Activated CD4-positive, alpha-beta T cell treated with anti-CD3 and anti-CD28 coated beads, Interleukin-2, amount 10 ng/mL, durations not matched to agents 24 days and 14 days (primary cell): ENCODE measurements around the gene MROH8. TPM values are rescaled to one million over a fixed set of nuclear protein-coding genes. Genes with fewer than 3 reads are reported as not detected.
A peak's percentile ranks its signal among the peaks of the same experiment; 100 is the strongest.

ENCODE experiments used
- DNase-seq: peaks from one replicate; pipeline ENCODE4 v3.0.0; 2022
- H3K27ac Mint-ChIP-seq: one replicate; pipeline ENCODE4 v1.8.0; 2022; ENCODE audit warnings: mild to moderate bottlenecking, mixed read lengths
- H3K27me3 Mint-ChIP-seq: one replicate; pipeline ENCODE4 v1.8.0; 2022; ENCODE audit warnings: mixed read lengths
- H3K36me3 Mint-ChIP-seq: one replicate; pipeline ENCODE4 v1.8.0; 2022; ENCODE audit warnings: low read depth, mild to moderate bottlenecking, mixed read lengths
- H3K4me1 Mint-ChIP-seq: one replicate; pipeline ENCODE4 v1.8.0; 2021; ENCODE audit warnings: mixed read lengths
- H3K4me3 Mint-ChIP-seq: one replicate; pipeline ENCODE4 v1.8.0; 2022; ENCODE audit warnings: mild to moderate bottlenecking, moderate library complexity, mixed read lengths
- H3K9me3 Mint-ChIP-seq: one replicate; pipeline ENCODE4 v1.8.0; 2021; ENCODE audit warnings: mixed read lengths
- intact Hi-C: fragments of 100-400 bp; cut with micrococcal nuclease; formaldehyde crosslinking; loops from one replicate; pipeline ENCODE4 v1.15.1; 2023
- total RNA-seq: library from RNA; stranded (reverse); gene quantifications from 2 replicates; pipeline ENCODE4 v1.2.3, GENCODE V29; 2022

The MROH8 gene
- total RNA-seq, 1 donor from 2014 or later = 0.63 TPM

GRCh38 chr20:37207171-37207570, 27.8 kb upstream of the MROH8 start:
- no peaks in the 10 kb centered on the region for H3K27me3 Mint-ChIP-seq
- H3K36me3 Mint-ChIP-seq = peaks cover 59% of the 10 kb centered on the region
- DNase-seq = no peak
- no peak overlapping the region for H3K27ac Mint-ChIP-seq
- no peaks in the 10 kb centered on the region for H3K4me1 Mint-ChIP-seq
- intact Hi-C loops = no loop called here
- no peak overlapping the region for H3K4me3 Mint-ChIP-seq
- H3K9me3 Mint-ChIP-seq = no peaks in the 10 kb centered on the region

- Mint-ChIP-seq H3K27me3 (no peaks in the 10 kb centered on the region), H3K9me3 (no peaks in the 10 kb centered on the region), H3K27ac (no peak overlapping the region), H3K4me3 (no peak overlapping the region), H3K36me3 (peaks cover 66% of the 10 kb centered on the region), H3K4me1 (peaks cover 2% of the 10 kb centered on the region)
- intact Hi-C loops = no loop called here
- DNase-seq = no peak
Observed at GRCh38 chr20:37205794-37206193, 26.4 kb upstream of the MROH8 start.

- intact Hi-C loops = no loop called here
- Mint-ChIP-seq H3K4me3 (no peak overlapping the region), H3K4me1 (peaks cover 2% of the 10 kb centered on the region), H3K9me3 (no peaks in the 10 kb centered on the region), H3K36me3 (peaks cover 69% of the 10 kb centered on the region), H3K27me3 (no peaks in the 10 kb centered on the region), H3K27ac (no peak overlapping the region)
- DNase-seq = no peak
Observed at GRCh38 chr20:37205130-37205529, 25.8 kb upstream of the MROH8 start.

- peaks cover 73% of the 10 kb centered on the region for H3K36me3 Mint-ChIP-seq
- no peak overlapping the region for H3K4me3 Mint-ChIP-seq
- peaks cover 5% of the 10 kb centered on the region for H3K4me1 Mint-ChIP-seq
- no peaks in the 10 kb centered on the region for H3K27me3 Mint-ChIP-seq
- intact Hi-C loops = no loop called here
- no peaks in the 10 kb centered on the region for H3K9me3 Mint-ChIP-seq
- H3K27ac Mint-ChIP-seq = no peak overlapping the region
- DNase-seq = no peak
Observed at GRCh38 chr20:37204056-37204455, 24.7 kb upstream of the MROH8 start.

- Mint-ChIP-seq H3K27me3 (no peaks in the 10 kb centered on the region), H3K36me3 (peaks cover 69% of the 10 kb centered on the region), H3K27ac (no peak overlapping the region), H3K4me3 (no peak overlapping the region), H3K9me3 (no peaks in the 10 kb centered on the region), H3K4me1 (peaks cover 5% of the 10 kb centered on the region)
- peak; percentile 66 for DNase-seq
- intact Hi-C loops = no loop called here
Observed at GRCh38 chr20:37202267-37202943, 23.1 kb upstream of the MROH8 start.

- Mint-ChIP-seq H3K36me3 (peaks cover 68% of the 10 kb centered on the region), H3K27ac (no peak overlapping the region), H3K4me3 (no peak overlapping the region), H3K27me3 (no peaks in the 10 kb centered on the region), H3K4me1 (peaks cover 8% of the 10 kb centered on the region), H3K9me3 (no peaks in the 10 kb centered on the region)
- intact Hi-C loops = no loop called here
- no peak for DNase-seq
Observed at GRCh38 chr20:37201827-37202162, 22.4 kb upstream of the MROH8 start.

GRCh38 chr20:37200926-37201826, 21.8 kb upstream of the MROH8 start:
- intact Hi-C loops = no loop called here
- Mint-ChIP-seq H3K4me1 (peaks cover 10% of the 10 kb centered on the region), H3K36me3 (peaks cover 69% of the 10 kb centered on the region), H3K27ac (no peak overlapping the region), H3K4me3 (no peak overlapping the region), H3K27me3 (no peaks in the 10 kb centered on the region), H3K9me3 (no peaks in the 10 kb centered on the region)
- DNase-seq = no peak

GRCh38 chr20:37200376-37200775, 21.0 kb upstream of the MROH8 start:
- Mint-ChIP-seq H3K27me3 (no peaks in the 10 kb centered on the region), H3K36me3 (peaks cover 66% of the 10 kb centered on the region), H3K27ac (no peak overlapping the region), H3K4me3 (no peak overlapping the region), H3K9me3 (no peaks in the 10 kb centered on the region), H3K4me1 (peaks cover 14% of the 10 kb centered on the region)
- intact Hi-C loops = no loop called here
- no peak for DNase-seq

- Mint-ChIP-seq H3K4me1 (peaks cover 25% of the 10 kb centered on the region), H3K27me3 (no peaks in the 10 kb centered on the region), H3K27ac (no peak overlapping the region), H3K36me3 (peaks cover 53% of the 10 kb centered on the region), H3K4me3 (no peak overlapping the region), H3K9me3 (no peaks in the 10 kb centered on the region)
- no peak for DNase-seq
- intact Hi-C loops = loop anchor here (1.0 to 5.0 kb wide), 2 partner anchors 183 to 335 kb away; no protein-coding TSS in a partner anchor
Observed at GRCh38 chr20:37198932-37199660, 19.7 kb upstream of the MROH8 start.

- peak overlapping the region; percentile 40 for H3K4me3 Mint-ChIP-seq
- peak; percentile 75 for DNase-seq
Observed at GRCh38 chr20:37194621-37195417, 15.5 kb upstream of the MROH8 start.

GRCh38 chr20:37193821-37194220, 14.5 kb upstream of the MROH8 start:
- Mint-ChIP-seq H3K36me3 (peaks cover 42% of the 10 kb centered on the region), H3K27ac (peak overlapping the region; percentile 56), H3K27me3 (no peaks in the 10 kb centered on the region), H3K4me1 (peaks cover 56% of the 10 kb centered on the region), H3K4me3 (peak overlapping the region; percentile 14), H3K9me3 (no peaks in the 10 kb centered on the region)
- no peak for DNase-seq
- intact Hi-C loops = no loop called here

More at GRCh38 chr20:37194621-37195417, 15.5 kb upstream of the MROH8 start:
- Mint-ChIP-seq H3K36me3 (peaks cover 41% of the 10 kb centered on the region), H3K27me3 (no peaks in the 10 kb centered on the region), H3K9me3 (no peaks in the 10 kb centered on the region), H3K4me1 (peaks cover 50% of the 10 kb centered on the region), H3K27ac (peak overlapping the region; percentile 61)
- intact Hi-C loops = loop anchor here (5.0 kb wide), 1 partner anchor 187 kb away; no protein-coding TSS in a partner anchor

GRCh38 chr20:37193226-37193625, 13.9 kb upstream of the MROH8 start:
- Mint-ChIP-seq H3K4me3 (no peak overlapping the region), H3K9me3 (no peaks in the 10 kb centered on the region), H3K27me3 (no peaks in the 10 kb centered on the region), H3K4me1 (peaks cover 59% of the 10 kb centered on the region), H3K27ac (peak overlapping the region; percentile 17), H3K36me3 (peaks cover 40% of the 10 kb centered on the region)
- intact Hi-C loops = no loop called here
- DNase-seq = no peak

- Mint-ChIP-seq H3K36me3 (peaks cover 43% of the 10 kb centered on the region), H3K27me3 (no peaks in the 10 kb centered on the region), H3K4me3 (no peak overlapping the region), H3K4me1 (peaks cover 62% of the 10 kb centered on the region), H3K9me3 (no peaks in the 10 kb centered on the region), H3K27ac (no peak overlapping the region)
- DNase-seq = peak; percentile 92
- intact Hi-C loops = no loop called here
Observed at GRCh38 chr20:37192137-37192854, 12.9 kb upstream of the MROH8 start.
